Suprapubic skin (tissue), 4 donors: Measurements from ENCODE around the gene KRT25. TPM values are rescaled to one million over a fixed set of nuclear protein-coding genes. Genes with fewer than 3 reads are reported as not detected.

Experiments
- DNase-seq, 2 donors: peaks; one replicate each; pipeline ENCODE4 v3.0.0-alpha.2; 2019; ENCODE audit warnings: low spot score in 2 of 2
- H3K27ac ChIP-seq: fragments of 200-600 bp; sonication (generic); one replicate; pipeline ENCODE4 v1.5.1; 2019
- H3K27me3 ChIP-seq: fragments of 200-600 bp; sonication (generic); one replicate; pipeline ENCODE4 v1.5.1; 2019
- H3K36me3 ChIP-seq: fragments of 200-600 bp; sonication (generic); one replicate; pipeline ENCODE4 v1.5.1; 2019
- H3K4me1 ChIP-seq: fragments of 200-600 bp; sonication (generic); one replicate; pipeline ENCODE4 v1.5.1; 2019
- H3K4me3 ChIP-seq: fragments of 200-600 bp; sonication (generic); one replicate; pipeline ENCODE4 v1.5.1; 2019; ENCODE audit warnings: mild to moderate bottlenecking
- H3K9me3 ChIP-seq: fragments of 200-600 bp; sonication (generic); one replicate; pipeline ENCODE4 v1.5.1; 2019
- EP300 ChIP-seq: sonication (generic); formaldehyde crosslinking; IDR thresholded peaks from one replicate; pipeline ENCODE4 v1.6.1; 2017; ENCODE audit warnings: antibody characterized with exemption
- POLR2A ChIP-seq, 2 donors: fragments of 450-650 bp; IDR thresholded peaks; one replicate each; pipeline ENCODE4 v1.6.1; 2017; ENCODE audit warnings: antibody characterized with exemption in 2 of 2, mild to moderate bottlenecking in 2 of 2, moderate library complexity in 2 of 2
- POLR2AphosphoS5 ChIP-seq, 3 donors: sonication (generic); formaldehyde crosslinking; IDR thresholded peaks; one replicate each; pipeline ENCODE4 v1.6.1; 2017; ENCODE audit warnings: antibody characterized with exemption in 3 of 3
- WGBS: methylation state at CpG from one replicate; pipeline ENCODE4 v1.1.5; 2018; 5-methylcytosine and 5-hydroxymethylcytosine counted together
- total RNA-seq, 4 donors: library from RNA; depleted of rRNA; stranded (reverse); fragments of >200 nt; gene quantifications; one replicate each; pipeline ENCODE4 v1.1.0, GENCODE V29; 2016
- TF ChIP-seq, protein P1 (sequence below), 2 donors: fragments of 200-600 bp in 1 of 2; fragments of 450-650 bp in 1 of 2; sonication (generic) in 1 of 2; IDR thresholded peaks; one replicate each; pipeline ENCODE4 v1.5.1; 2016 to 2019; ENCODE audit warnings: antibody characterized with exemption in 2 of 2, mild to moderate bottlenecking in 1 of 2, moderate library complexity in 1 of 2

Gene KRT25
- total RNA-seq, 4 donors from 2014 or later: 8.7 to 383 (median 119) TPM

GRCh38 chr17:40699853-40700252, 55.3 kb downstream of the KRT25 start:
- peaks cover 9% of the 10 kb centered on the region for H3K4me1 ChIP-seq
- WGBS: 56% methylated on average over 5 of the region's 5 CpGs
- no peak overlapping the region for H3K4me3 ChIP-seq
- no peaks in the 10 kb centered on the region for H3K36me3 ChIP-seq
- no peak for TF ChIP-seq EP300
- no peak for TF ChIP-seq POLR2AphosphoS5 (IDR thresholded peaks at IDR 0.05)
- peaks cover 5% of the 10 kb centered on the region for H3K27me3 ChIP-seq
- no peaks in the 10 kb centered on the region for H3K9me3 ChIP-seq
- no peak overlapping the region for H3K27ac ChIP-seq
- no peak for DNase-seq

- H3K9me3 ChIP-seq: no peaks in the 10 kb centered on the region
- TF ChIP-seq, protein P1, sequence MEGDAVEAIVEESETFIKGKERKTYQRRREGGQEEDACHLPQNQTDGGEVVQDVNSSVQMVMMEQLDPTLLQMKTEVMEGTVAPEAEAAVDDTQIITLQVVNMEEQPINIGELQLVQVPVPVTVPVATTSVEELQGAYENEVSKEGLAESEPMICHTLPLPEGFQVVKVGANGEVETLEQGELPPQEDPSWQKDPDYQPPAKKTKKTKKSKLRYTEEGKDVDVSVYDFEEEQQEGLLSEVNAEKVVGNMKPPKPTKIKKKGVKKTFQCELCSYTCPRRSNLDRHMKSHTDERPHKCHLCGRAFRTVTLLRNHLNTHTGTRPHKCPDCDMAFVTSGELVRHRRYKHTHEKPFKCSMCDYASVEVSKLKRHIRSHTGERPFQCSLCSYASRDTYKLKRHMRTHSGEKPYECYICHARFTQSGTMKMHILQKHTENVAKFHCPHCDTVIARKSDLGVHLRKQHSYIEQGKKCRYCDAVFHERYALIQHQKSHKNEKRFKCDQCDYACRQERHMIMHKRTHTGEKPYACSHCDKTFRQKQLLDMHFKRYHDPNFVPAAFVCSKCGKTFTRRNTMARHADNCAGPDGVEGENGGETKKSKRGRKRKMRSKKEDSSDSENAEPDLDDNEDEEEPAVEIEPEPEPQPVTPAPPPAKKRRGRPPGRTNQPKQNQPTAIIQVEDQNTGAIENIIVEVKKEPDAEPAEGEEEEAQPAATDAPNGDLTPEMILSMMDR (IDR thresholded peaks at IDR 0.05): no peak
- TF ChIP-seq EP300 (no peak), POLR2AphosphoS5 (IDR thresholded peaks at IDR 0.05) (no peak), POLR2A (IDR thresholded peaks at IDR 0.05) (no peak)
- WGBS: 29% methylated on average over 9 of the region's 9 CpGs
- no peak overlapping the region for H3K27ac ChIP-seq
- H3K27me3 ChIP-seq: peaks cover 5% of the 10 kb centered on the region
- peaks cover 9% of the 10 kb centered on the region for H3K4me1 ChIP-seq
- H3K36me3 ChIP-seq: no peaks in the 10 kb centered on the region
- no peak overlapping the region for H3K4me3 ChIP-seq
- DNase-seq: no peak
These were observed 55.8 kb downstream of the KRT25 start for GRCh38 chr17:40699371-40699770.

Other genes starting within 250 kb of the KRT25 start
- gene CCR7, start 189.9 kb downstream of the KRT25 start, total RNA-seq: 1 to 10 TPM in 1 of 4 donors, not detected in 3; 1.2 TPM
- 100 to 1,000 TPM in 1 of 4 donors, 10 to 100 TPM in 3; 65.5 to 104 (median 75.9) TPM for gene SMARCE1, start 107.5 kb downstream of the KRT25 start, total RNA-seq
- under 1 TPM in 1 of 4 donors, not detected in 3; 0.26 TPM for gene KRT222, start 90.2 kb downstream of the KRT25 start, total RNA-seq
- gene KRT24, start 51.6 kb downstream of the KRT25 start, total RNA-seq: not detected
- 1 to 10 TPM in 2 of 4 donors, under 1 TPM in 2; 0.34 to 7.2 (median 1.8) TPM for gene KRT26, start 16.9 kb upstream of the KRT25 start, total RNA-seq
- gene KRT27, start 27.2 kb upstream of the KRT25 start, total RNA-seq: 100 to 1,000 TPM in 1 of 4 donors, 10 to 100 TPM in 2, 1 to 10 TPM in 1; 1.9 to 150 (median 39.1) TPM
- gene KRT28, start 44.6 kb upstream of the KRT25 start, total RNA-seq: 10 to 100 TPM in 2 of 4 donors, 1 to 10 TPM in 2; 1.0 to 32.0 (median 11.6) TPM
- gene KRT10, start 67.3 kb upstream of the KRT25 start, total RNA-seq: 1,000 to 10,000 TPM; 3,788 to 5,963 (median 5,237) TPM
- gene KRT12, start 111.9 kb upstream of the KRT25 start, total RNA-seq: not detected
- under 1 TPM in 1 of 4 donors, not detected in 3; 0.60 TPM for gene KRT20, start 129.9 kb upstream of the KRT25 start, total RNA-seq
- gene KRT23, start 182.3 kb upstream of the KRT25 start, total RNA-seq: 100 to 1,000 TPM in 3 of 4 donors, 10 to 100 TPM in 1; 84.6 to 310 (median 217) TPM
- gene KRT39, start 211.6 kb upstream of the KRT25 start, total RNA-seq: 10 to 100 TPM in 1 of 4 donors, 1 to 10 TPM in 1, not detected in 2; 2.5 to 13.3 TPM
- gene KRT40, start 229.0 kb upstream of the KRT25 start, total RNA-seq: 10 to 100 TPM in 1 of 4 donors, 1 to 10 TPM in 1, under 1 TPM in 1, not detected in 1; 0.98 to 12.5 (median 3.9) TPM
- 10 to 100 TPM in 1 of 4 donors, 1 to 10 TPM in 1, not detected in 2; 2.8 to 22.9 TPM for gene KRTAP3-3, start 238.8 kb upstream of the KRT25 start, total RNA-seq
- 10 to 100 TPM in 2 of 4 donors, 1 to 10 TPM in 1, not detected in 1; 8.0 to 42.6 (median 23.7) TPM for gene KRTAP3-2, start 244.6 kb upstream of the KRT25 start, total RNA-seq